Endothelial cell of umbilical vein (primary cell): ENCODE measurements around the gene WDR86.

Experiments used
- CTCF ChIP-seq, 2 donors: IDR thresholded peaks; 1 replicate in 1 of 2; 2 replicates in 1 of 2; pipeline ENCODE4 v1.5.1; 2011; ENCODE audit warnings: low read length in 2 of 2, mild to moderate bottlenecking in 2 of 2, moderate library complexity in 2 of 2, control low read depth in 1 of 2, inconsistent platforms in 1 of 2, low read depth in 1 of 2; ENCODE audit not compliant: insufficient read depth in 1 of 2; ENCODE audit errors: extremely low read depth in 1 of 2
- EZH2 ChIP-seq: IDR thresholded peaks from 2 replicates; pipeline ENCODE4 v1.6.1; 2012; ENCODE audit warnings: borderline replicate concordance, low read depth, mild to moderate bottlenecking, moderate library complexity, low read length, inconsistent platforms; ENCODE audit not compliant: severe bottlenecking

- TF ChIP-seq EZH2 (no peak), CTCF (IDR thresholded peaks at IDR 0.05; ENCODE audit: extremely low read depth in 1 of 2, insufficient read depth in 1 of 2, low read depth in 1 of 2, low read length in 2 of 2) (no peak)
Measured at GRCh38 chr7:151423226-151423625, 13.4 kb upstream of the WDR86 start.
